Measurements from ENCODE around the gene MUC5B.

The MUC5B gene

GRCh38 chr11:1295591-1295990 is 72.7 kb downstream of the MUC5B start:
- H3K9ac ChIP-seq = no peak overlapping the region
- no peaks in the 10 kb centered on the region for H3K36me3 ChIP-seq (ENCODE audit: insufficient read depth)
- no peaks in the 10 kb centered on the region for H3K27me3 ChIP-seq (ENCODE audit: insufficient read depth, low read depth)
- 0 out of 2 replicates have a peak, but pooled peaks cover 7% of the 10 kb centered on the region for H3K79me2 ChIP-seq (ENCODE audit: insufficient read depth, low read depth)
- no peaks in the 10 kb centered on the region for H4K20me1 ChIP-seq (ENCODE audit: insufficient read depth)
- H3K4me3 ChIP-seq (IDR thresholded peaks at IDR 0.05; ENCODE audit: insufficient read depth, low read depth, low read length) = no peak overlapping the region
- H3K4me2 ChIP-seq = no peak overlapping the region
- H3K27ac ChIP-seq = no peak overlapping the region
- no peak for TF ChIP-seq CTCF (conservative IDR thresholded peaks at IDR 0.05; ENCODE audit: low read depth, low read length)
- no peak overlapping the region for H2AFZ ChIP-seq (ENCODE audit: low read depth)
- no peaks in the 10 kb centered on the region for H3K4me1 ChIP-seq (ENCODE audit: low read depth, poor library complexity, severe bottlenecking)

GRCh38 chr11:1296287-1296686 is 73.4 kb downstream of the MUC5B start:
- H3K4me1 ChIP-seq (ENCODE audit: low read depth, poor library complexity, severe bottlenecking) = no peaks in the 10 kb centered on the region
- no peaks in the 10 kb centered on the region for H4K20me1 ChIP-seq (ENCODE audit: insufficient read depth)
- no peak overlapping the region for H2AFZ ChIP-seq (ENCODE audit: low read depth)
- peaks cover 7% of the 10 kb centered on the region; the same call in 1 of the 2 replicates for H3K79me2 ChIP-seq (ENCODE audit: insufficient read depth, low read depth)
- H3K36me3 ChIP-seq (ENCODE audit: insufficient read depth) = no peaks in the 10 kb centered on the region
- no peaks in the 10 kb centered on the region for H3K27me3 ChIP-seq (ENCODE audit: insufficient read depth, low read depth)
- no peak overlapping the region for H3K9ac ChIP-seq
- H3K27ac ChIP-seq = no peak overlapping the region
- H3K4me2 ChIP-seq = no peak overlapping the region
- no peak for TF ChIP-seq CTCF (conservative IDR thresholded peaks at IDR 0.05; ENCODE audit: low read depth, low read length)
- H3K4me3 ChIP-seq (IDR thresholded peaks at IDR 0.05; ENCODE audit: insufficient read depth, low read depth, low read length) = no peak overlapping the region

- Histone ChIP-seq H3K27ac (no peak overlapping the region), H3K9ac (no peak overlapping the region), H3K79me2 (ENCODE audit: insufficient read depth, low read depth) (peaks cover 7% of the 10 kb centered on the region; the same call in 1 of the 2 replicates), H3K27me3 (ENCODE audit: insufficient read depth, low read depth) (no peaks in the 10 kb centered on the region), H4K20me1 (ENCODE audit: insufficient read depth) (no peaks in the 10 kb centered on the region), H3K36me3 (ENCODE audit: insufficient read depth) (no peaks in the 10 kb centered on the region), H3K4me3 (IDR thresholded peaks at IDR 0.05; ENCODE audit: insufficient read depth, low read depth, low read length) (no peak overlapping the region), H2AFZ (ENCODE audit: low read depth) (no peak overlapping the region), H3K4me1 (ENCODE audit: low read depth, poor library complexity, severe bottlenecking) (no peaks in the 10 kb centered on the region), H3K4me2 (no peak overlapping the region)
- no peak for TF ChIP-seq CTCF (conservative IDR thresholded peaks at IDR 0.05; ENCODE audit: low read depth, low read length)
Observed at GRCh38 chr11:1297011-1297575, 74.2 kb downstream of the MUC5B start.

GRCh38 chr11:1297576-1298473 is 75.0 kb downstream of the MUC5B start:
- no peak overlapping the region for H3K9ac ChIP-seq
- no peak for TF ChIP-seq CTCF (conservative IDR thresholded peaks at IDR 0.05; ENCODE audit: low read depth, low read length)
- H3K27me3 ChIP-seq (ENCODE audit: insufficient read depth, low read depth) = no peaks in the 10 kb centered on the region
- no peaks in the 10 kb centered on the region for H4K20me1 ChIP-seq (ENCODE audit: insufficient read depth)
- no peaks in the 10 kb centered on the region for H3K36me3 ChIP-seq (ENCODE audit: insufficient read depth)
- H3K27ac ChIP-seq = no peak overlapping the region
- no peak overlapping the region for H3K4me2 ChIP-seq
- no peak overlapping the region for H3K4me3 ChIP-seq (IDR thresholded peaks at IDR 0.05; ENCODE audit: insufficient read depth, low read depth, low read length)
- peaks cover 7% of the 10 kb centered on the region; the same call in 1 of the 2 replicates for H3K79me2 ChIP-seq (ENCODE audit: insufficient read depth, low read depth)
- no peak overlapping the region for H2AFZ ChIP-seq (ENCODE audit: low read depth)
- no peaks in the 10 kb centered on the region for H3K4me1 ChIP-seq (ENCODE audit: low read depth, poor library complexity, severe bottlenecking)

Data from KMS-11 (cell line).